ENCODE measurements around the gene HRH2. TPM values are rescaled to one million over a fixed set of nuclear protein-coding genes. Genes with fewer than 3 reads are reported as not detected.

Gene HRH2
- polyA plus RNA-seq, 1 donor (not counting 4 experiments of a cell fraction or from before 2014, with no cell fraction given): not detected

DNA sequence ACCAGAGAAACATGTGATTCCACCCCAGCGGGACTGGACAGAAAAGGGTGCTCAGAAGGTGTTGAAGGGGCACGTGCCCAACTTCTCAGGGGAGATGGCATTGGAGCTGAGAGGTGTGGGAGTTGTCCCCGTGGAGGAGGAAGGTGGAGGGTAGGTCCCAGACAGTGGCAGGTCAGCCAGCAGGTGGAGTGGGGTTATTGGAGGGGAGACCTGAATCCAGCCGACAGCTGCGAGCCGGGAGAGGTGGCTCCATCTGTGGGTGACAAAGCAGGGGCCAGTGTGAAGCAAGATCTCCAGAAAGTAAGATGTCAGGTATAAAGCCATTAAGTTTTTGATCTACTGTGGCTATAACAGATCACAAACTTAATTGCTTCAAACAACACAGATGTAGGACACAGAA lies 75.1 kb downstream of the HRH2 start:
- no peaks in the 10 kb centered on the region for H3K9me1 ChIP-seq (ENCODE audit: control insufficient read depth, extremely low read depth, insufficient read depth, low read length)
- no peak overlapping the region for H3K4me3 ChIP-seq (ENCODE audit: control insufficient read depth in 2 of 3, extremely low read depth in 1 of 3, insufficient read depth in 2 of 3, low read depth in 1 of 3, low read length in 3 of 3)
- H3K4me2 ChIP-seq (ENCODE audit: control insufficient read depth, extremely low read depth, insufficient read depth, low read depth, low read length): no peak overlapping the region
- dilution Hi-C loops (cut with MboI; ENCODE audit: extremely low pct_ligation_motif_present, low sequenced_read_pairs): no loop called here
- H3K27ac ChIP-seq (ENCODE audit: control insufficient read depth, insufficient read depth, low read length): no peak overlapping the region
- H3K9ac ChIP-seq (ENCODE audit: control insufficient read depth, extremely low read depth, insufficient read depth, low read length): no peak overlapping the region
- FAIRE-seq (no peak), DNase-seq (ENCODE audit: low read depth, low spot score) (no peak)
- peaks cover 2% of the 10 kb centered on the region for H3K9me3 ChIP-seq (ENCODE audit: control insufficient read depth, low read depth, low read length)
- no peaks in the 10 kb centered on the region for H3K79me2 ChIP-seq (ENCODE audit: control insufficient read depth, insufficient read depth, low read length)
- no peaks in the 10 kb centered on the region for H3K4me1 ChIP-seq (ENCODE audit: control insufficient read depth, extremely low read depth, insufficient read depth, low read length)
- no peaks in the 10 kb centered on the region for H3K27me3 ChIP-seq (ENCODE audit: control insufficient read depth, extremely low read depth, insufficient read depth, low read length)
- no peak overlapping the region for H2AFZ ChIP-seq (ENCODE audit: control insufficient read depth, low read length)
- no peak for TF ChIP-seq EZH2 (IDR thresholded peaks at IDR 0.05; ENCODE audit: low read length)
- TF ChIP-seq, protein P1, sequence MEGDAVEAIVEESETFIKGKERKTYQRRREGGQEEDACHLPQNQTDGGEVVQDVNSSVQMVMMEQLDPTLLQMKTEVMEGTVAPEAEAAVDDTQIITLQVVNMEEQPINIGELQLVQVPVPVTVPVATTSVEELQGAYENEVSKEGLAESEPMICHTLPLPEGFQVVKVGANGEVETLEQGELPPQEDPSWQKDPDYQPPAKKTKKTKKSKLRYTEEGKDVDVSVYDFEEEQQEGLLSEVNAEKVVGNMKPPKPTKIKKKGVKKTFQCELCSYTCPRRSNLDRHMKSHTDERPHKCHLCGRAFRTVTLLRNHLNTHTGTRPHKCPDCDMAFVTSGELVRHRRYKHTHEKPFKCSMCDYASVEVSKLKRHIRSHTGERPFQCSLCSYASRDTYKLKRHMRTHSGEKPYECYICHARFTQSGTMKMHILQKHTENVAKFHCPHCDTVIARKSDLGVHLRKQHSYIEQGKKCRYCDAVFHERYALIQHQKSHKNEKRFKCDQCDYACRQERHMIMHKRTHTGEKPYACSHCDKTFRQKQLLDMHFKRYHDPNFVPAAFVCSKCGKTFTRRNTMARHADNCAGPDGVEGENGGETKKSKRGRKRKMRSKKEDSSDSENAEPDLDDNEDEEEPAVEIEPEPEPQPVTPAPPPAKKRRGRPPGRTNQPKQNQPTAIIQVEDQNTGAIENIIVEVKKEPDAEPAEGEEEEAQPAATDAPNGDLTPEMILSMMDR (optimal IDR thresholded peaks at IDR 0.05 in 1 of 3, IDR thresholded peaks at IDR 0.05 in 1 of 3, conservative IDR thresholded peaks at IDR 0.05 in 1 of 3; ENCODE audit: extremely low read depth in 1 of 3, insufficient read depth in 2 of 3, low read length in 3 of 3): no peak
- H4K20me1 ChIP-seq (ENCODE audit: control insufficient read depth, extremely low read depth, insufficient read depth, low read length): no peaks in the 10 kb centered on the region
- no peaks in the 10 kb centered on the region for H3K36me3 ChIP-seq (ENCODE audit: control insufficient read depth in 2 of 2, extremely low read depth in 1 of 2, insufficient read depth in 2 of 2, low read length in 2 of 2)

DNA sequence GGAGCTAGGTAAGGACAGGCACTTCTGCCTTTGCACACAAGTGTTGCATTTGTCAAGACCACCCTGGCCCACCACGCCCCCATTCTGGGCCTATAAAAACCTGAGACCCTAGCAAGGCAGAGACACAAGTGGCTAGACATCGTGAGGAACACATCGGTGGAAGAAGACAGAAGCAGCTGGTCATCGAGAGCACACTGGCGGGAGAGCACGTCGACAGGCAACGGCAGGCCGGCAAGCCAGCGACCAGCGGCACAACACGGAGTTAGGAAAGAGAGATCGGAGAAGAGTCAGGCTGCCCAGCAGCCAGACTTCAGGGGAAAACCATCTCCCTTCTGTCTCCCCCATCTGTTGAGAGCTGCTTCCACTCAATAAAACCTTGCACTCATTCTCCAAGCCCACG lies 76.1 kb downstream of the HRH2 start:
- no peak overlapping the region for H3K4me3 ChIP-seq (ENCODE audit: control insufficient read depth in 2 of 3, extremely low read depth in 1 of 3, insufficient read depth in 2 of 3, low read depth in 1 of 3, low read length in 3 of 3)
- no peaks in the 10 kb centered on the region for H4K20me1 ChIP-seq (ENCODE audit: control insufficient read depth, extremely low read depth, insufficient read depth, low read length)
- H3K4me1 ChIP-seq (ENCODE audit: control insufficient read depth, extremely low read depth, insufficient read depth, low read length): no peaks in the 10 kb centered on the region
- dilution Hi-C loops (cut with MboI; ENCODE audit: extremely low pct_ligation_motif_present, low sequenced_read_pairs): no loop called here
- TF ChIP-seq, protein P1 (optimal IDR thresholded peaks at IDR 0.05 in 1 of 3, IDR thresholded peaks at IDR 0.05 in 1 of 3, conservative IDR thresholded peaks at IDR 0.05 in 1 of 3; ENCODE audit: extremely low read depth in 1 of 3, insufficient read depth in 2 of 3, low read length in 3 of 3): no peak
- no peak for TF ChIP-seq EZH2 (IDR thresholded peaks at IDR 0.05; ENCODE audit: low read length)
- peaks cover 2% of the 10 kb centered on the region for H3K9me3 ChIP-seq (ENCODE audit: control insufficient read depth, low read depth, low read length)
- H2AFZ ChIP-seq (ENCODE audit: control insufficient read depth, low read length): no peak overlapping the region
- H3K27ac ChIP-seq (ENCODE audit: control insufficient read depth, insufficient read depth, low read length): no peak overlapping the region
- peaks cover 7% of the 10 kb centered on the region for H3K27me3 ChIP-seq (ENCODE audit: control insufficient read depth, extremely low read depth, insufficient read depth, low read length)
- H3K9ac ChIP-seq (ENCODE audit: control insufficient read depth, extremely low read depth, insufficient read depth, low read length): no peak overlapping the region
- H3K36me3 ChIP-seq (ENCODE audit: control insufficient read depth in 2 of 2, extremely low read depth in 1 of 2, insufficient read depth in 2 of 2, low read length in 2 of 2): no peaks in the 10 kb centered on the region
- no peak overlapping the region for H3K4me2 ChIP-seq (ENCODE audit: control insufficient read depth, extremely low read depth, insufficient read depth, low read depth, low read length)
- FAIRE-seq (no peak), DNase-seq (ENCODE audit: low read depth, low spot score) (no peak)
- no peaks in the 10 kb centered on the region for H3K79me2 ChIP-seq (ENCODE audit: control insufficient read depth, insufficient read depth, low read length)
- no peaks in the 10 kb centered on the region for H3K9me1 ChIP-seq (ENCODE audit: control insufficient read depth, extremely low read depth, insufficient read depth, low read length)
